GM12878 (cell line): Measurements from ENCODE around the gene MYOM1. TPM values are rescaled to one million over a fixed set of nuclear protein-coding genes. Genes with fewer than 3 reads are reported as not detected.

Source experiments
- ATAC-seq: fragments of 200-7000 bp; cut with Tn5 transposase; 3 replicates; pipeline ENCODE4 v1.9.1; 2020; ENCODE audit warnings: mild to moderate bottlenecking, moderate library complexity
- BruUV-seq: library from RNA; stranded (reverse); fragments of 400-500 nt; replicated peaks from 2 replicates; lab custom pipeline; 2021; lab: Mats Ljungman, UMichigan
- CTCF ChIA-PET: fragments of 300-600 bp; sonication (Branson Sonifier 250); formaldehyde crosslinking; extraction: SDS; loops from one replicate; lab custom pipeline; 2021; ENCODE audit warnings: inconsistent platforms; lab: Yijun Ruan, JAX
- POLR2A ChIA-PET: fragments of 350-600 bp; formaldehyde crosslinking; extraction: SDS; loops from one replicate; lab custom pipeline; 2021; ENCODE audit warnings: inconsistent platforms; lab: Charles Lee
- RAD21 ChIA-PET: fragments of 300-600 bp; sonication (Branson Sonifier 250); formaldehyde crosslinking; loops from one replicate; lab custom pipeline; 2023; ENCODE audit warnings: antibody characterized with exemption; ENCODE audit not compliant: unreplicated experiment; lab: Charles Lee
- SMC1A ChIA-PET: fragments of 300-600 bp; sonication (Branson Sonifier 250); formaldehyde crosslinking; loops from one replicate; lab custom pipeline; 2023; ENCODE audit not compliant: unreplicated experiment, uncharacterized antibody; lab: Charles Lee
- DNase-seq: peaks from one replicate; pipeline ENCODE4 v3.0.0-alpha.2; 2011; ENCODE audit warnings: low read depth, low spot score
- FAIRE-seq: peaks from 3 replicates; lab custom pipeline; 2011; peaks lifted over from hg19 to GRCh38; lab: Jason Lieb, UNC
- H2AFZ ChIP-seq: 2 replicates; pipeline ENCODE4 v1.6.0; 2011; ENCODE audit warnings: low read depth, low read length, control low read depth; ENCODE audit not compliant: control insufficient read depth
- H3K27ac ChIP-seq: 2 replicates; pipeline ENCODE4 v1.5.1; 2011; ENCODE audit warnings: control low read depth; ENCODE audit not compliant: control insufficient read depth, insufficient read depth
- H3K27me3 ChIP-seq, 2 experiments: replicated peaks in 1 of 2; 2 replicates each; pipeline versions ENCODE4 v1.6.0 to v1.6.1; 2011; ENCODE audit warnings: low read length in 1 of 2; ENCODE audit not compliant: control insufficient read depth in 2 of 2, insufficient read depth in 2 of 2
- H3K36me3 ChIP-seq, 2 experiments: 2 replicates each; pipeline ENCODE4 v1.5.1; 2011; ENCODE audit warnings: low read length in 1 of 2; ENCODE audit not compliant: control insufficient read depth in 2 of 2, insufficient read depth in 2 of 2
- H3K4me1 ChIP-seq: 2 replicates; pipeline ENCODE4 v1.6.1; 2011; ENCODE audit warnings: mild to moderate bottlenecking, low read length, moderate library complexity, mixed read lengths; ENCODE audit not compliant: control insufficient read depth, insufficient read depth
- H3K4me2 ChIP-seq: 2 replicates; pipeline ENCODE4 v1.6.0; 2011; ENCODE audit warnings: control low read depth; ENCODE audit not compliant: control insufficient read depth, insufficient read depth
- H3K4me3 ChIP-seq: fragments of 200-600 bp; sonication (generic); 2 replicates; pipeline ENCODE4 v1.5.1; 2016
- H3K79me2 ChIP-seq: 2 replicates; pipeline ENCODE4 v1.6.0; 2011; ENCODE audit warnings: low read length; ENCODE audit not compliant: control insufficient read depth, insufficient read depth
- H3K9ac ChIP-seq: 2 replicates; pipeline ENCODE4 v1.8.0; 2011; ENCODE audit warnings: low read length, control low read depth, mixed read lengths; ENCODE audit not compliant: control insufficient read depth, insufficient read depth
- H3K9me3 ChIP-seq: replicated peaks from 3 replicates; pipeline ENCODE4 v1.5.1; 2011; ENCODE audit warnings: mild to moderate bottlenecking, low read length; ENCODE audit not compliant: control insufficient read depth, insufficient read depth
- H4K20me1 ChIP-seq: 2 replicates; pipeline ENCODE4 v1.6.0; 2011; ENCODE audit not compliant: control insufficient read depth, insufficient read depth
- CEBPB ChIP-seq, 2 experiments: fragments of 150-350 bp in 1 of 2; IDR thresholded peaks; 2 replicates each; pipeline ENCODE4 v1.6.1; 2012 to 2014; ENCODE audit warnings: low read depth in 2 of 2, low read length in 2 of 2, borderline replicate concordance in 1 of 2, inconsistent platforms in 1 of 2
- NR2C2 ChIP-seq: IDR thresholded peaks from 2 replicates; pipeline ENCODE4 v1.6.1; 2011; ENCODE audit warnings: borderline replicate concordance, low read depth; ENCODE audit not compliant: control insufficient read depth, insufficient read length
- RAD21 ChIP-seq: IDR thresholded peaks from 2 replicates; pipeline ENCODE4 v1.6.1; 2011; ENCODE audit warnings: mild to moderate bottlenecking, low read depth, low read length, moderate library complexity; ENCODE audit not compliant: insufficient read depth
- RB1 ChIP-seq: fragments of 450-650 bp; formaldehyde crosslinking; IDR thresholded peaks from 2 replicates; pipeline ENCODE4 v1.6.1; 2017; ENCODE audit warnings: mild to moderate bottlenecking, borderline replicate concordance
- ZNF207 ChIP-seq: fragments of 450-650 bp; IDR thresholded peaks from 2 replicates; pipeline ENCODE4 v1.6.1; 2014; ENCODE audit warnings: antibody characterized with exemption, mild to moderate bottlenecking, borderline replicate concordance
- WGBS: methylation state at CpG from one replicate; pipeline ENCODE4 v1.1.6; 2016; ENCODE audit warnings: low lambda C conversion rate; ENCODE audit not compliant: insufficient replicate concordance, insufficient coverage; ENCODE audit errors: missing lambda C conversion rate; 5-methylcytosine and 5-hydroxymethylcytosine counted together
- in situ Hi-C: fragments of 300-500 bp; cut with MboI; formaldehyde crosslinking; loops from 9 replicates; pipeline ENCODE4 v1.14.3; 2018; ENCODE audit warnings: mixed read lengths
- intact Hi-C: fragments of 100-400 bp; cut with micrococcal nuclease; formaldehyde crosslinking; loops from one replicate; pipeline ENCODE4 v1.14.2; 2022; ENCODE audit not compliant: unreplicated experiment
- polyA plus RNA-seq, 11 experiments: library from polyadenylated mRNA; depleted of rRNA in 4 of 11; unstranded in 6 of 11; stranded (reverse) in 5 of 11; fragments of >200 nt; fragmentation: Nextera tagmentation in 4 of 11; fragmentation: Illumina TruSeq in 1 of 11; extraction: Ambion mirVana in 4 of 11; extraction: Trizol in 1 of 11; gene quantifications; 1 replicate in 1 of 11; 2 replicates in 10 of 11; pipeline versions ENCODE4 v1.2.1 to v1.2.3, GENCODE V29; 2011 to 2016; ENCODE audit warnings: inconsistent platforms in 2 of 11, missing spikeins in 2 of 11, low read depth in 1 of 11
- total RNA-seq, 4 experiments: library from RNA; depleted of rRNA in 3 of 4; stranded (reverse); fragments of >200 nt in 3 of 4; fragmentation: Illumina TruSeq in 1 of 4; extraction: Trizol in 1 of 4; gene quantifications; 2 replicates each; pipeline versions ENCODE4 v1.2.1 to v1.2.3, GENCODE V29; 2013 to 2021
- TF ChIP-seq, protein P1 (sequence below): fragments of 450-650 bp; IDR thresholded peaks from 2 replicates; pipeline ENCODE4 v1.6.1; 2017; ENCODE audit warnings: borderline replicate concordance
- TF ChIP-seq, protein P2 (sequence below): fragments of 450-650 bp; conservative IDR thresholded peaks from 2 replicates; pipeline ENCODE4 v1.6.1; 2017; ENCODE audit warnings: mild to moderate bottlenecking, moderate library complexity
- TF ChIP-seq, protein P3 (sequence below): fragments of 450-650 bp; IDR thresholded peaks from 2 replicates; pipeline ENCODE4 v1.6.1; 2017; ENCODE audit warnings: mild to moderate bottlenecking, moderate library complexity

The MYOM1 gene
- total and polyA plus RNA-seq, 10 of the 15 experiments (the other 5 are each of a cell fraction or from before 2014, with no cell fraction given), result 0.06 to 1.0 (median 0.57) TPM

DNA sequence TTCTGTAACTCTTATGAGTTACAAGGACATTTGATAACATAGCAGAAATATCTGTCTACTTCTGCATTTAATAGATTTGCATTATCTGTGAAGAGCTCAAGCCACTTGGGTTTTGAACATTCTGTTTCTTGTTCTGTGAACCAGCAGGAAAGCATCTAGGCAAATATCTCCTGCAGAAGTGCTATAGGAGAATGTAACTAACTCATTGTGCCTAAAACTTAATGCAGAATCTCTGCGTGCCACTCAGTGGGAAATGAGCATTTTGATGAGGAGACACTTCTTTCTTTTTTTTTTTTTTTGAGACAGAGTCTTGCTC is 63.5 kb downstream of the MYOM1 start (continued):
- TF ChIP-seq RAD21, result no peak
- TF ChIP-seq, protein P1, sequence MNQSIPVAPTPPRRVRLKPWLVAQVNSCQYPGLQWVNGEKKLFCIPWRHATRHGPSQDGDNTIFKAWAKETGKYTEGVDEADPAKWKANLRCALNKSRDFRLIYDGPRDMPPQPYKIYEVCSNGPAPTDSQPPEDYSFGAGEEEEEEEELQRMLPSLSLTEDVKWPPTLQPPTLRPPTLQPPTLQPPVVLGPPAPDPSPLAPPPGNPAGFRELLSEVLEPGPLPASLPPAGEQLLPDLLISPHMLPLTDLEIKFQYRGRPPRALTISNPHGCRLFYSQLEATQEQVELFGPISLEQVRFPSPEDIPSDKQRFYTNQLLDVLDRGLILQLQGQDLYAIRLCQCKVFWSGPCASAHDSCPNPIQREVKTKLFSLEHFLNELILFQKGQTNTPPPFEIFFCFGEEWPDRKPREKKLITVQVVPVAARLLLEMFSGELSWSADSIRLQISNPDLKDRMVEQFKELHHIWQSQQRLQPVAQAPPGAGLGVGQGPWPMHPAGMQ, result no peak
- TF ChIP-seq, protein P2, sequence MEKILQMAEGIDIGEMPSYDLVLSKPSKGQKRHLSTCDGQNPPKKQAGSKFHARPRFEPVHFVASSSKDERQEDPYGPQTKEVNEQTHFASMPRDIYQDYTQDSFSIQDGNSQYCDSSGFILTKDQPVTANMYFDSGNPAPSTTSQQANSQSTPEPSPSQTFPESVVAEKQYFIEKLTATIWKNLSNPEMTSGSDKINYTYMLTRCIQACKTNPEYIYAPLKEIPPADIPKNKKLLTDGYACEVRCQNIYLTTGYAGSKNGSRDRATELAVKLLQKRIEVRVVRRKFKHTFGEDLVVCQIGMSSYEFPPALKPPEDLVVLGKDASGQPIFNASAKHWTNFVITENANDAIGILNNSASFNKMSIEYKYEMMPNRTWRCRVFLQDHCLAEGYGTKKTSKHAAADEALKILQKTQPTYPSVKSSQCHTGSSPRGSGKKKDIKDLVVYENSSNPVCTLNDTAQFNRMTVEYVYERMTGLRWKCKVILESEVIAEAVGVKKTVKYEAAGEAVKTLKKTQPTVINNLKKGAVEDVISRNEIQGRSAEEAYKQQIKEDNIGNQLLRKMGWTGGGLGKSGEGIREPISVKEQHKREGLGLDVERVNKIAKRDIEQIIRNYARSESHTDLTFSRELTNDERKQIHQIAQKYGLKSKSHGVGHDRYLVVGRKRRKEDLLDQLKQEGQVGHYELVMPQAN, result no peak
- no peak for TF ChIP-seq NR2C2
- TF ChIP-seq RB1, result no peak
- no peak for TF ChIP-seq ZNF207

DNA sequence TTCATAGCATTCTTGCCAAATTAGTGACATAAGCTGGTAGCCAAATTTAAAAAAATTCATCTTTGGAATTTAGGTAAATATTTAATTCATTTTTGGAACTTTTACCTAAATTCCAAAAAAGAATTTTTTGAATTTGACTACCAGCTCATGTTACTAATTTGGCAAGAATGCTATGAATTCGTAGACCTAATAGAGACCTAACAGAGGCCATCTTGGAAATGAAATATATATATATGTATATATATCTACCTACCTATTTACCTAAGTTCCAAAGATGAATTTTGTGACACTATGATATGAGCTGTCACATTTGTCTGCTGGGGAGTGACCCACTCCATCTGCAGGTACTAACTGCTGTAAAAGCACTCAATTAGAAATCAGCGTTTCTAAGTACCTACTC is 65.6 kb downstream of the MYOM1 start:
- ChIA-PET SMC1A (interaction anchor here (0.8 to 3.7 kb wide), 6 partner anchors 19 to 282 kb away, joined by 3 to 21 read pairs (median 6); no protein-coding TSS in a partner anchor), RAD21 (interaction anchor here (0.8 to 1.5 kb wide), 6 partner anchors 20 to 93 kb away, joined by 3 to 4 read pairs (median 3); no protein-coding TSS in a partner anchor), CTCF (interaction anchor here (0.6 to 4.1 kb wide), 5 partner anchors 16 to 826 kb away, joined by 3 to 30 read pairs (median 4); partner anchors contain the start of gene MYL12A), POLR2A (interaction anchor here (0.6 to 1.3 kb wide), 4 partner anchors 9 to 165 kb away, joined by 3 to 6 read pairs (median 4); no protein-coding TSS in a partner anchor)
- Histone ChIP-seq H3K4me1 (peaks cover 12% of the 10 kb centered on the region), H3K4me2 (no peak overlapping the region), H3K9ac (no peak overlapping the region), H3K4me3 (no peak overlapping the region), H3K27ac (no peak overlapping the region; the same call in 1 of the 2 replicates), H3K79me2 (no peaks in the 10 kb centered on the region), H3K27me3 (no peaks in the 10 kb centered on the region), H4K20me1 (no peaks in the 10 kb centered on the region), H3K9me3 (no peaks in the 10 kb centered on the region), H3K36me3 (no peaks in the 10 kb centered on the region), H2AFZ (no peak overlapping the region)
- no TSS peak for BruUV-seq
- ATAC-seq (no peak), DNase-seq (no peak), FAIRE-seq (no peak)
- TF ChIP-seq CEBPB (IDR thresholded peaks at IDR 0.05; ENCODE audit: borderline replicate concordance in 1 of 2, low read depth in 2 of 2, low read length in 2 of 2), result no peak
- TF ChIP-seq, protein P3, sequence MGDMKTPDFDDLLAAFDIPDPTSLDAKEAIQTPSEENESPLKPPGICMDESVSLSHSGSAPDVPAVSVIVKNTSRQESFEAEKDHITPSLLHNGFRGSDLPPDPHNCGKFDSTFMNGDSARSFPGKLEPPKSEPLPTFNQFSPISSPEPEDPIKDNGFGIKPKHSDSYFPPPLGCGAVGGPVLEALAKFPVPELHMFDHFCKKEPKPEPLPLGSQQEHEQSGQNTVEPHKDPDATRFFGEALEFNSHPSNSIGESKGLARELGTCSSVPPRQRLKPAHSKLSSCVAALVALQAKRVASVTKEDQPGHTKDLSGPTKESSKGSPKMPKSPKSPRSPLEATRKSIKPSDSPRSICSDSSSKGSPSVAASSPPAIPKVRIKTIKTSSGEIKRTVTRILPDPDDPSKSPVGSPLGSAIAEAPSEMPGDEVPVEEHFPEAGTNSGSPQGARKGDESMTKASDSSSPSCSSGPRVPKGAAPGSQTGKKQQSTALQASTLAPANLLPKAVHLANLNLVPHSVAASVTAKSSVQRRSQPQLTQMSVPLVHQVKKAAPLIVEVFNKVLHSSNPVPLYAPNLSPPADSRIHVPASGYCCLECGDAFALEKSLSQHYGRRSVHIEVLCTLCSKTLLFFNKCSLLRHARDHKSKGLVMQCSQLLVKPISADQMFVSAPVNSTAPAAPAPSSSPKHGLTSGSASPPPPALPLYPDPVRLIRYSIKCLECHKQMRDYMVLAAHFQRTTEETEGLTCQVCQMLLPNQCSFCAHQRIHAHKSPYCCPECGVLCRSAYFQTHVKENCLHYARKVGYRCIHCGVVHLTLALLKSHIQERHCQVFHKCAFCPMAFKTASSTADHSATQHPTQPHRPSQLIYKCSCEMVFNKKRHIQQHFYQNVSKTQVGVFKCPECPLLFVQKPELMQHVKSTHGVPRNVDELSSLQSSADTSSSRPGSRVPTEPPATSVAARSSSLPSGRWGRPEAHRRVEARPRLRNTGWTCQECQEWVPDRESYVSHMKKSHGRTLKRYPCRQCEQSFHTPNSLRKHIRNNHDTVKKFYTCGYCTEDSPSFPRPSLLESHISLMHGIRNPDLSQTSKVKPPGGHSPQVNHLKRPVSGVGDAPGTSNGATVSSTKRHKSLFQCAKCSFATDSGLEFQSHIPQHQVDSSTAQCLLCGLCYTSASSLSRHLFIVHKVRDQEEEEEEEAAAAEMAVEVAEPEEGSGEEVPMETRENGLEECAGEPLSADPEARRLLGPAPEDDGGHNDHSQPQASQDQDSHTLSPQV, result peak; percentile 97
- in situ Hi-C loops, result no loop called here
- 75% methylated on average over 2 of the region's 2 CpGs for WGBS
- intact Hi-C loops, result loop anchor here (5.0 kb wide), 3 partner anchors 58 to 162 kb away; partner anchors contain the start of gene LPIN2
